OCI-LY7 (cell line): ENCODE data around the gene MSANTD3. TPM values are rescaled to one million over a fixed set of nuclear protein-coding genes. Genes with fewer than 3 reads are reported as not detected.
"Not testable (repeated sequence)": the region's sequence is repeated elsewhere in the genome, so short reads cannot be mapped to it uniquely, and the experiment has no call there.

ENCODE experiments used
- Bru-seq: library from RNA; stranded (reverse); fragments of 400-500 nt; gene quantifications from one replicate; lab custom pipeline; 2021; lab: Mats Ljungman, UMichigan
- BruChase-seq, 2 experiments: library from RNA; stranded (reverse); fragments of 400-500 nt; gene quantifications; one replicate each; lab custom pipeline; 2021; lab: Mats Ljungman, UMichigan
- BruUV-seq: library from RNA; stranded (reverse); fragments of 400-500 nt; replicated peaks from 2 replicates; lab custom pipeline; 2021; lab: Mats Ljungman, UMichigan
- CTCF ChIA-PET: fragments of 300-600 bp; sonication (Branson Sonifier 250); formaldehyde crosslinking; loops from one replicate; lab custom pipeline; 2022; ENCODE audit warnings: antibody characterized with exemption; ENCODE audit not compliant: unreplicated experiment; lab: Charles Lee
- POLR2A ChIA-PET: fragments of 300-600 bp; sonication (Branson Sonifier 250); formaldehyde crosslinking; loops from one replicate; lab custom pipeline; 2022; ENCODE audit warnings: antibody characterized with exemption; lab: Charles Lee
- DNase-seq: peaks from one replicate; pipeline ENCODE4 v3.0.0-alpha.2; 2015; ENCODE audit warnings: low spot score
- H2AFZ ChIP-seq: fragments of 200-600 bp; sonication (generic), shearing (Covaris generic); 2 replicates; pipeline ENCODE4 v1.6.1; 2014; ENCODE audit warnings: mild to moderate bottlenecking, antibody characterized with exemption, low read length, moderate library complexity
- H3K27ac ChIP-seq: fragments of 200-600 bp; sonication (generic); 2 replicates; pipeline ENCODE4 v1.5.1; 2014; ENCODE audit warnings: mixed run types, low read depth, mild to moderate bottlenecking, moderate library complexity, low read length, inconsistent platforms; ENCODE audit not compliant: poor library complexity, severe bottlenecking
- H3K36me3 ChIP-seq: fragments of 200-600 bp; sonication (generic); 2 replicates; pipeline ENCODE4 v1.6.1; 2014; ENCODE audit warnings: mild to moderate bottlenecking, antibody characterized with exemption, low read length, moderate library complexity, mixed read lengths; ENCODE audit not compliant: insufficient read depth
- H3K4me1 ChIP-seq: fragments of 200-600 bp; sonication (generic); 2 replicates; pipeline ENCODE4 v1.5.1; 2014; ENCODE audit warnings: mild to moderate bottlenecking, low read length; ENCODE audit not compliant: insufficient read depth, poor library complexity, severe bottlenecking
- H3K4me2 ChIP-seq: fragments of 200-600 bp; sonication (generic); 2 replicates; pipeline ENCODE4 v1.6.1; 2014; ENCODE audit warnings: mild to moderate bottlenecking, low read length
- H3K4me3 ChIP-seq: fragments of 200-600 bp; sonication (generic); 2 replicates; pipeline ENCODE4 v1.5.1; 2014; ENCODE audit warnings: mild to moderate bottlenecking, low read depth, low read length; ENCODE audit not compliant: poor library complexity, severe bottlenecking
- H3K79me2 ChIP-seq: fragments of 200-600 bp; sonication (generic); 2 replicates; pipeline ENCODE4 v1.6.1; 2016; ENCODE audit warnings: low read depth, mild to moderate bottlenecking, low read length, moderate library complexity, mixed read lengths; ENCODE audit not compliant: insufficient read depth
- H3K9me2 ChIP-seq: fragments of 200-600 bp; sonication (generic); 2 replicates; pipeline ENCODE4 v1.6.1; 2016; ENCODE audit warnings: mild to moderate bottlenecking, low read length, mixed read lengths; ENCODE audit not compliant: insufficient read depth
- H3K9me3 ChIP-seq: fragments of 200-600 bp; sonication (generic); 2 replicates; pipeline ENCODE4 v1.6.1; 2014; ENCODE audit warnings: mild to moderate bottlenecking, mixed run types, low read length, mixed read lengths
- H4K20me1 ChIP-seq: fragments of 200-600 bp; sonication (generic); 2 replicates; pipeline ENCODE4 v1.6.1; 2014; ENCODE audit warnings: mild to moderate bottlenecking, antibody characterized with exemption, low read length, moderate library complexity, mixed read lengths; ENCODE audit not compliant: insufficient read depth
- CTCF ChIP-seq: fragments of 200-600 bp; sonication (generic); conservative IDR thresholded peaks from 2 replicates; pipeline ENCODE4 v1.5.1; 2014; ENCODE audit warnings: mild to moderate bottlenecking, antibody characterized with exemption, low read length, moderate library complexity, mixed read lengths
- EZH2phosphoT487 ChIP-seq: fragments of 200-600 bp; sonication (generic); IDR thresholded peaks from 2 replicates; pipeline ENCODE4 v1.6.1; 2018; ENCODE audit warnings: low read depth, borderline replicate concordance, mild to moderate bottlenecking, mixed run types, antibody characterized with exemption, low read length, moderate library complexity, mixed read lengths
- intact Hi-C: fragments of 100-400 bp; cut with micrococcal nuclease; formaldehyde crosslinking; loops from one replicate; pipeline ENCODE4 v1.10.0; 2022; ENCODE audit not compliant: unreplicated experiment
- long read RNA-seq: library from polyadenylated mRNA; stranded (forward); transcript quantifications from one replicate; pipeline ENCODE4 v2.0.0, GENCODE V29; 2022
- total RNA-seq, 2 experiments: library from RNA; depleted of rRNA in 1 of 2; stranded (reverse); fragments of >200 nt in 1 of 2; shearing (Covaris generic) in 1 of 2; gene quantifications; 2 replicates each; pipeline ENCODE4 v1.2.3, GENCODE V29; 2014 to 2022

MSANTD3 gene
- total RNA-seq (2014; rRNA removed; shearing (Covaris generic)), result 38.0 and 51.7 TPM in 2 replicates
- 30.5 and 33.1 TPM in 2 replicates for total RNA-seq (2022)
- Bru-seq, nascent RNA, result percentile 67 among the genes with signal in this experiment
- BruChase-seq, experiment 1, labeled RNA remaining after a 6-hour chase, result percentile 75 among the genes with signal in this experiment
- percentile 70 among the genes with signal in this experiment for BruChase-seq, experiment 2, labeled RNA remaining after a 2-hour chase
- long read RNA-seq, transcript MSANTD3-203 (3 exons, 1,362 nt), result major isoform, 44 of 60 reads
- long read RNA-seq, transcript MSANTD3-207 (3 exons, 1,748 nt), result minor isoform, 5 of 60 reads
- long read RNA-seq, partial matches to known transcripts, result 5 of 60 reads
- long read RNA-seq, other reads (novel, unspliced or antisense), result 5 of 60 reads

GRCh38 chr9:100426530-100427365, at the start of gene MSANTD3:
TSS of gene MSANTD3 (plus strand) at chr9:100427143. CDS start at chr9:100441939, 14,796 bp downstream.
- peak within 1 kb of the TSS; percentile 91 for H3K4me3 ChIP-seq
- TF ChIP-seq CTCF (no peak), EZH2phosphoT487 (no peak)
- H3K9me2 ChIP-seq, result no peaks in the 10 kb centered on the region
- peak within 1 kb of the TSS; percentile 98 for H2AFZ ChIP-seq
- ChIA-PET CTCF (interaction anchor here (0.6 kb wide), 1 partner anchor 13 kb away, joined by 10 read pairs; no protein-coding TSS in a partner anchor), POLR2A (interaction anchor here (0.5 to 3.7 kb wide), 11 partner anchors 9 to 129 kb away, joined by 3 to 21 read pairs (median 3); partner anchors contain the start of genes TEX10 and TMEFF1)
- peaks cover 7% of the 10 kb centered on the region; the same call in 1 of the 2 replicates for H3K79me2 ChIP-seq
- peak within 1 kb of the TSS; percentile 59 for H3K27ac ChIP-seq
- H3K4me2 ChIP-seq, result peak within 1 kb of the TSS; percentile 89
- H3K9me3 ChIP-seq, result no peaks in the 10 kb centered on the region
- intact Hi-C loops, result loop anchor here (5.0 kb wide), 2 partner anchors 74 to 609 kb away; partner anchors contain the start of gene TEX10
- peak; percentile 81 for DNase-seq
- BruUV-seq, result TSS peak; percentile 86
- H3K4me1 ChIP-seq, result peaks cover 20% of the 10 kb centered on the region
- no peaks in the 10 kb centered on the region for H3K36me3 ChIP-seq
- H4K20me1 ChIP-seq, result no peaks in the 10 kb centered on the region

- ChIA-PET CTCF (no interaction called here), POLR2A (interaction anchor here (0.6 kb wide), 1 partner anchor 34 kb away, joined by 3 read pairs; no protein-coding TSS in a partner anchor)
- no peak for DNase-seq
- Histone ChIP-seq H3K36me3 (no peaks in the 10 kb centered on the region), H3K79me2 (no peaks in the 10 kb centered on the region), H3K27ac (no peak overlapping the region), H2AFZ (no peak overlapping the region), H3K4me1 (no peaks in the 10 kb centered on the region), H4K20me1 (no peaks in the 10 kb centered on the region), H3K9me3 (no peaks in the 10 kb centered on the region), H3K4me2 (no peak overlapping the region), H3K9me2 (no peaks in the 10 kb centered on the region), H3K4me3 (no peak overlapping the region)
- TF ChIP-seq CTCF (no peak), EZH2phosphoT487 (no peak)
- BruUV-seq, result no TSS peak
- intact Hi-C loops, result no loop called here
These were observed 47.1 kb upstream of the MSANTD3 start for GRCh38 chr9:100379862-100380261.

- H3K9me2 ChIP-seq, H3K9me3 ChIP-seq, BruUV-seq, H4K20me1 ChIP-seq, intact Hi-C loops, H3K79me2 ChIP-seq, H3K4me1 ChIP-seq, H3K27ac ChIP-seq, CTCF ChIA-PET, H2AFZ ChIP-seq, H3K36me3 ChIP-seq, H3K4me3 ChIP-seq, DNase-seq, H3K4me2 ChIP-seq: not testable (repeated sequence)
- POLR2A ChIA-PET, result interaction anchor here (0.9 kb wide), 1 partner anchor 289 kb away, joined by 3 read pairs; no protein-coding TSS in a partner anchor
These were observed 34.0 kb upstream of the MSANTD3 start for GRCh38 chr9:100392989-100393388.
